Ovary (tissue), 10 donors: ENCODE results near the gene ZNF557. TPM values are rescaled to one million over a fixed set of nuclear protein-coding genes. Genes with fewer than 3 reads are reported as not detected.
"Not testable (repeated sequence)": the region's sequence is repeated elsewhere in the genome, so short reads cannot be mapped to it uniquely, and the experiment has no call there.

Source experiments
- DNase-seq, 5 donors: peaks; one replicate each; pipeline ENCODE4 v3.0.0-alpha.2; 2019 to 2020
- H3K27ac ChIP-seq, 2 donors: fragments of 200-600 bp; one replicate each; pipeline versions ENCODE4 v1.5.1 to v1.8.0; 2019 to 2022
- H3K27me3 ChIP-seq: fragments of 200-600 bp; one replicate; pipeline ENCODE4 v1.8.0; 2022
- H3K36me3 ChIP-seq: fragments of 200-600 bp; sonication (generic); one replicate; pipeline ENCODE4 v1.5.1; 2019
- H3K4me1 ChIP-seq: one replicate; pipeline ENCODE4 v1.8.1; 2013; ENCODE audit warnings: mild to moderate bottlenecking, moderate library complexity; ENCODE audit not compliant: insufficient read depth
- H3K4me3 ChIP-seq: fragments of 200-600 bp; sonication (generic); one replicate; pipeline ENCODE4 v1.5.1; 2017
- H3K9me3 ChIP-seq, 2 donors: fragments of 200-600 bp in 1 of 2; sonication (generic) in 1 of 2; one replicate each; pipeline versions ENCODE4 v1.5.1 to v1.8.1; 2013 to 2019; ENCODE audit warnings: mild to moderate bottlenecking in 1 of 2, moderate library complexity in 1 of 2
- POLR2A ChIP-seq: fragments of 450-650 bp; IDR thresholded peaks from one replicate; pipeline ENCODE4 v1.6.1; 2017; ENCODE audit warnings: antibody characterized with exemption, mild to moderate bottlenecking, moderate library complexity
- WGBS, 3 donors: extraction: QIAGEN DNeasy Blood & Tissue Kit in 1 of 3; methylation state at CpG; one replicate each; pipeline versions ENCODE4 v1.1.5 to v1.1.7; 2013 to 2017; 5-methylcytosine and 5-hydroxymethylcytosine counted together
- intact Hi-C, 4 donors: fragments of 100-400 bp; cut with DNase I; formaldehyde crosslinking; loops; one replicate each; pipeline versions ENCODE4 v1.11.0 to v1.15.1; 2022 to 2023
- long read RNA-seq, 3 donors: library from polyadenylated mRNA in 2 of 3; unstranded in 2 of 3; transcript quantifications; one replicate each; pipeline ENCODE4 v2.0.0 and lab custom pipeline, GENCODE V29; 2021 to 2026
- polyA plus RNA-seq, 2 donors: library from polyadenylated mRNA; stranded (reverse); fragments of 200-250 nt in 1 of 2; fragments of 350-450 nt in 1 of 2; fragmentation: Illumina TruSeq in 1 of 2; extraction: RNeasy Lipid Tissue Mini Kit (QIAGEN cat#74804) in 1 of 2; gene quantifications; one replicate each; pipeline ENCODE4 v1.2.3, GENCODE V29; 2013 to 2014
- total RNA-seq, 7 donors: library from RNA; depleted of rRNA in 2 of 7; stranded (reverse); fragments of >200 nt in 2 of 7; fragmentation: NEBNext Ultra II Directional in 3 of 7; extraction: Animal tissue kit (Norgen Biotek cat#: 25700) in 3 of 7; gene quantifications; one replicate each; pipeline versions ENCODE4 v1.1.0 to v1.2.4, GENCODE V29; 2016 to 2023
- TF ChIP-seq, protein P1 (sequence below), 3 donors: fragments of 450-650 bp in 2 of 3; fragments of 200-600 bp in 1 of 3; IDR thresholded peaks; one replicate each; pipeline versions ENCODE4 v1.5.1 to v1.8.0; 2016 to 2022; ENCODE audit warnings: antibody characterized with exemption in 3 of 3, mild to moderate bottlenecking in 1 of 3
- donor health status: DM: no; HTN: no; CAD: no; lungs with moderate emphysema.
- donor health status: DM: no; HTN: no; CAD: no.
- donor health status: Bipolar disorder and iron deficiency.
- donor health status: DM: yes; HTN: yes; CAD: no.
- donor health status: DM: no; HTN: no; CAD: no.
- donor health status: DM: yes; HTN: yes; CAD: no.

The ZNF557 gene
- 10 to 100 TPM in 6 of 7 donors, 1 to 10 TPM in 1; 7.0 to 14.6 (median 12.3) TPM for total RNA-seq
- 1 to 10 TPM; 2.9 to 3.9 TPM for polyA plus RNA-seq
- long read RNA-seq, donor 1, full-length matches to known transcripts, result 20 of 40 reads
- long read RNA-seq, donor 1, partial matches to known transcripts, result 13 of 40 reads
- long read RNA-seq, donor 1, other reads (novel, unspliced or antisense), result 7 of 40 reads
- long read RNA-seq, donor 2, result 0 reads
- long read RNA-seq, donor 3, full-length matches to known transcripts, result 7 of 14 reads
- long read RNA-seq, donor 3, partial matches to known transcripts, result 2 of 14 reads
- long read RNA-seq, donor 3, other reads (novel, unspliced or antisense), result 5 of 14 reads

DNA sequence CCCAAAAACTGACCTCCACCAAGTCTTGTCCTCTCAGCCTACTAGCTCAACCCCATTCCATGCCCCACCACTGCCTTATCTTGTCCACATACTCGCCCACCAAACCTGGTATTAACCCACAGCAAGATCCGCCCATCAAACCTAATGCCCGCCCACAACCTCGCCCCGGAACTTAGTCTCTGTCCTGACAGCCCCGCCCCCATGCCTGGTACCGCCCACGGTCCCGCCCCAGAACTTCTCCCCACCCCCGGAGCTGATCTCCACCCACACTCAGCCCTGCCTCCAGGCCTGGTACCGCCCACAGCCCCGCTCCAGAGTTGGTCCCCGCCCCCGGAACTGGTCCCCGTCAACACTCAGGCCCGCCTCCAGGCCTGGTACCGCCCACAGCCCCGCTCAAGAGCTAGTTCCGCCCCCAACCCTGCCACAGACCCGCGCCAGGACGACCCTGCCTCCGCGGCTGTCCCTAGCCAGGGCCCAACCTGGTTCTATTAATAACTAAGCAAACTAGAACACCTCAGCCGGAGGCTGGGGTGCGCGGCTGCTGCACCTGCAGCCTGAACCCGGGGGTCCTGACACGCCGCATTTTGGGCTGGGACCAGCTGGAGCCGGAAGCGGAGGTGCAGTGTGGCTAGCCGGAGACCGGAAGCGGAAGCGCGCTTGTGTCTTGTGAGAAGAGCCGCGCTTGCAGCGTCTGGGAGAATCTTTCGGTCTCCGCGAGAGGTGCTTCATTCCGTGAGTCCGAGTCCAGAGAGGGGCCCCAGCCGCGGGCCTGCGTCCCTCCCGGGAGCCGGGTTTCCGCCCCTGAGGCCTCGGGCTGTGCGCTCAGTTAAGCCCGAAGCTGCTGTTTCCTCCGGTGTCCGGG, at the start of gene ZNF557:
Gene ZNF557 (plus strand): TSS at position 662 of the 862 bp plus-strand sequence. CDS start 5,372 bp downstream, outside the sequence.
- Histone ChIP-seq H3K4me1 (peaks cover 2% of the 10 kb centered on the region), H3K4me3 (peak within 1 kb of the TSS; percentile 85), H3K27ac (peak within 1 kb of the TSS in 1 of 2 donors; percentile 58), H3K9me3 (no peaks in the 10 kb centered on the region), H3K27me3 (no peaks in the 10 kb centered on the region), H3K36me3 (no peaks in the 10 kb centered on the region)
- peak; percentile 52 for TF ChIP-seq POLR2A
- TF ChIP-seq, protein P1, sequence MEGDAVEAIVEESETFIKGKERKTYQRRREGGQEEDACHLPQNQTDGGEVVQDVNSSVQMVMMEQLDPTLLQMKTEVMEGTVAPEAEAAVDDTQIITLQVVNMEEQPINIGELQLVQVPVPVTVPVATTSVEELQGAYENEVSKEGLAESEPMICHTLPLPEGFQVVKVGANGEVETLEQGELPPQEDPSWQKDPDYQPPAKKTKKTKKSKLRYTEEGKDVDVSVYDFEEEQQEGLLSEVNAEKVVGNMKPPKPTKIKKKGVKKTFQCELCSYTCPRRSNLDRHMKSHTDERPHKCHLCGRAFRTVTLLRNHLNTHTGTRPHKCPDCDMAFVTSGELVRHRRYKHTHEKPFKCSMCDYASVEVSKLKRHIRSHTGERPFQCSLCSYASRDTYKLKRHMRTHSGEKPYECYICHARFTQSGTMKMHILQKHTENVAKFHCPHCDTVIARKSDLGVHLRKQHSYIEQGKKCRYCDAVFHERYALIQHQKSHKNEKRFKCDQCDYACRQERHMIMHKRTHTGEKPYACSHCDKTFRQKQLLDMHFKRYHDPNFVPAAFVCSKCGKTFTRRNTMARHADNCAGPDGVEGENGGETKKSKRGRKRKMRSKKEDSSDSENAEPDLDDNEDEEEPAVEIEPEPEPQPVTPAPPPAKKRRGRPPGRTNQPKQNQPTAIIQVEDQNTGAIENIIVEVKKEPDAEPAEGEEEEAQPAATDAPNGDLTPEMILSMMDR (IDR thresholded peaks at IDR 0.05), result no peak
- intact Hi-C loops, result no loop called here
- DNase-seq, result peak; percentile 98 to 99 (median 99)
- 1% methylated on average over 38 to 56 of the region's 56 CpGs for WGBS, 3 donors

DNA sequence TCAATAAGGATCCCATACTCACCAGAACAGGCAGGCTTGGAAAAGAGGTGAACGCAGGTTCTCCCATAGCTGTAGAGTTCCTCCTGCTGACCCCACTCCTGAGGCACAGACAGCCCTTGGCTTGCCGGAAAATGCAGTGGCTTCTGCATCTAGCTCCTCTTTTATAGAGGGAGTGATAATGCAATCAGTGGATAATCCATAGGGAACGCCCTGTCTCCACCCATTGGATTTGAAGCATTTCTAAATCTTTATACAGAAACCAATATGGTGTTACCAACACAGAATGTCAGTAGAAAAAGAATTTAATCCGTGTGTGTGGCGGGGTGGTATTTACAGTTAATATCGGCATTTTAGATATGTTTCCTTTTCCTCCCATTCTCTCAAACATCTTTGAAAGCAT, 48.2 kb upstream of the ZNF557 start, which contains the start of gene MBD3L2B:
Gene MBD3L2B (minus strand): TSS at position 101 of the 400 bp plus-strand sequence. CDS start 34 bp downstream, at position 67.
- intact Hi-C loops, H3K27me3 ChIP-seq, H3K27ac ChIP-seq, DNase-seq, H3K36me3 ChIP-seq, H3K4me1 ChIP-seq, H3K9me3 ChIP-seq, H3K4me3 ChIP-seq: not testable (repeated sequence)
- WGBS, 3 donors, result no CpG with 5 or more reads among the region's 6 CpGs

DNA sequence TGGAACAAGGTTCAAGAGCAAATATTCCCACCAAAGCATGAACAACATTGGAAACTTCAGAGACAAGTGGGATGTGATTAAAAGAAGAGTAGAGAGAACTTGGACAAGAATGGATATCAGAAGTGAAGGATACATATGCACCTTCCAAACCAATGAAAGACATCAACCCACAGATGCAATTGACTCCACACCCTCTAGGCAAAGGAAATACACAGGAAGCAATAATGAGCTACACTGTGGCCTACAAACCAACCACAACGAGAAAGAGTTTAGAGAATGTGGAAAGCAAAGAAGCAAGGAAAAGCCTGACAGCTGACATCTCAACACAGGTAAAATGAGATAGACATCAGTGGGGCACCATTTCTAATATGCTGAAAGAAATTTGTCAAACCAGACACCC, 40.7 kb upstream of the ZNF557 start:
- H3K36me3 ChIP-seq, result not testable (repeated sequence)

DNA sequence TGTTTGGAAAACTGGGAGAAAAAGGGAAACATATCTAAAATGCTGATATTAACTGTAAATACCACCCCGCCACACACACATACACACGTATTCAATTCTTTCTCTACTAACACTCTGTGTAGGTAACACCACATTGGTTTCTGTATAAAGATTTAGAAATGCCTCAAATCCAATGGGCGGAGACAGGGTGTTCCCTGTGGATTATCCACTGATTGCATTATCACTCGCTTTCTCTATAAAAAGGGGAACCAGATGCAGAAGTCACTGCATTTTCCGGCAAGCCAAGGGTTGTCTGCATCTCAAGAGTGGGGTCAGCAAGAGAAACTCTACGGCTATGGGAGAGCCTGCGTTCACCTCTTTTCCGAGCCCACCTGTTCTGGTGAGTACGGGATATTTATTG, 39.2 kb upstream of the ZNF557 start, which contains the start of gene MBD3L5:
Gene MBD3L5 (plus strand): TSS at position 301 of the 400 bp plus-strand sequence. CDS start 34 bp downstream, at position 335.
- no CpG with 5 or more reads among the region's 9 CpGs for WGBS, 3 donors

More for the DNA sequence above, 40.7 kb upstream of the ZNF557 start:
- H3K27ac ChIP-seq, H3K27me3 ChIP-seq, H3K4me3 ChIP-seq, intact Hi-C loops, DNase-seq, H3K4me1 ChIP-seq, H3K9me3 ChIP-seq: not testable (repeated sequence)
- no CpG with 5 or more reads among the region's 1 CpG for WGBS, 3 donors

DNA sequence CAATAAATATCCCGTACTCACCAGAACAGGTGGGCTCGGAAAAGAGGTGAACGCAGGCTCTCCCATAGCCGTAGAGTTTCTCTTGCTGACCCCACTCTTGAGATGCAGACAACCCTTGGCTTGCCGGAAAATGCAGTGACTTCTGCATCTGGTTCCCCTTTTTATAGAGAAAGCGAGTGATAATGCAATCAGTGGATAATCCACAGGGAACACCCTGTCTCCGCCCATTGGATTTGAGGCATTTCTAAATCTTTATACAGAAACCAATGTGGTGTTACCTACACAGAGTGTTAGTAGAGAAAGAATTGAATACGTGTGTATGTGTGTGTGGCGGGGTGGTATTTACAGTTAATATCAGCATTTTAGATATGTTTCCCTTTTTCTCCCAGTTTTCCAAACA, 29.4 kb upstream of the ZNF557 start, which contains the start of gene MBD3L4:
Gene MBD3L4 (minus strand): TSS at position 101 of the 400 bp plus-strand sequence. CDS start 35 bp downstream, at position 66.
- H3K4me3 ChIP-seq, intact Hi-C loops, H3K36me3 ChIP-seq, H3K27ac ChIP-seq, H3K4me1 ChIP-seq, H3K9me3 ChIP-seq, H3K27me3 ChIP-seq, DNase-seq: not testable (repeated sequence)
- 57% methylated on average over 1 of the region's 9 CpGs; no CpG with 5 or more reads in 2 of the 3 donors for WGBS, 3 donors

More for the DNA sequence above, 39.2 kb upstream of the ZNF557 start, which contains the start of gene MBD3L5:
- H3K36me3 ChIP-seq, H3K27ac ChIP-seq, H3K27me3 ChIP-seq, H3K4me1 ChIP-seq, DNase-seq, H3K9me3 ChIP-seq, intact Hi-C loops, H3K4me3 ChIP-seq: not testable (repeated sequence)

DNA sequence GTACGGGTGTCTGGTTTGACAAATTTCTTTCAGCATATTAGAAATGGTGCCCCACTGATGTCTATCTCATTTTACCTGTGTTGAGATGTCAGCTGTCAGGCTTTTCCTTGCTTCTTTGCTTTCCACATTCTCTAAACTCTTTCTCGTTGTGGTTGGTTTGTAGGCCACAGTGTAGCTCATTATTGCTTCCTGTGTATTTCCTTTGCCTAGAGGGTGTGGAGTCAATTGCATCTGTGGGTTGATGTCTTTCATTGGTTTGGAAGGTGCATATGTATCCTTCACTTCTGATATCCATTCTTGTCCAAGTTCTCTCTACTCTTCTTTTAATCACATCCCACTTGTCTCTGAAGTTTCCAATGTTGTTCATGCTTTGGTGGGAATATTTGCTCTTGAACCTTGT, 27.9 kb upstream of the ZNF557 start:
- H3K27ac ChIP-seq, H3K9me3 ChIP-seq, H3K4me3 ChIP-seq, intact Hi-C loops, DNase-seq, H3K36me3 ChIP-seq, H3K27me3 ChIP-seq, H3K4me1 ChIP-seq: not testable (repeated sequence)
- WGBS, 3 donors, result no CpG with 5 or more reads among the region's 2 CpGs

DNA sequence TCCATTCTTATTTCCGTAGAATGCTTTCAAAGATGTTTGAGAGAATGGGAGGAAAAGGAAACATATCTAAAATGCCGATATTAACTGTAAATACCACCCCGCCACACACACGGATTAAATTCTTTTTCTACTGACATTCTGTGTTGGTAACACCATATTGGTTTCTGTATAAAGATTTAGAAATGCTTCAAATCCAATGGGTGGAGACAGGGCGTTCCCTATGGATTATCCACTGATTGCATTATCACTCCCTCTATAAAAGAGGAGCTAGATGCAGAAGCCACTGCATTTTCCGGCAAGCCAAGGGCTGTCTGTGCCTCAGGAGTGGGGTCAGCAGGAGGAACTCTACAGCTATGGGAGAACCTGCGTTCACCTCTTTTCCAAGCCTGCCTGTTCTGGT, 20.5 kb upstream of the ZNF557 start, which contains the start of gene MBD3L2:
Gene MBD3L2 (plus strand): TSS at position 301 of the 400 bp plus-strand sequence. CDS start 53 bp downstream, at position 354.
- WGBS, 3 donors, result no CpG with 5 or more reads among the region's 7 CpGs
- DNase-seq, result not testable (repeated sequence)

DNA sequence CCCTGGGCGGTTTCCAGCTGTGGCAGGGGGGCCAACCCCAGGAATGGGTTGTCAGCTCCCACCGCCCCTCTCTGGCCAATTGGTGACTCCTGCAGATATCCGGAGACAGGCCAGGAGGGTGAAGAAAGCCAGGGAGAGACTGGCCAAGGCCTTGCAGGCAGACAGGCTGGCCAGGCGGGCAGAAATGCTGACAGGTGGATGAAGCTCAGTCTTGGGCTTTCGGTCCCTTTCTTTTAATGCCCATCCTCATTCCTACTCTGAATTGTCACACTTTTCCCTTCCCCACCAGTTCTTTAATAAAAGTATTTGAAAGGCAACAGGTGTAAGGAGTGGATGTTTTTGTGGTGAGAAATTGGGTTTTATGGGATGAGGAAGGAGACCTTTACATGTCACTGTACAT, 18.1 kb upstream of the ZNF557 start:
- DNase-seq, H3K27ac ChIP-seq, H3K4me1 ChIP-seq, H3K36me3 ChIP-seq, intact Hi-C loops, H3K27me3 ChIP-seq, H3K4me3 ChIP-seq, H3K9me3 ChIP-seq: not testable (repeated sequence)
- 81 to 83% methylated on average over 2 of the region's 5 CpGs; no CpG with 5 or more reads in 1 of the 3 donors for WGBS, 3 donors

More for the DNA sequence above, 20.5 kb upstream of the ZNF557 start, which contains the start of gene MBD3L2:
- H3K9me3 ChIP-seq, H3K27ac ChIP-seq, H3K4me1 ChIP-seq, H3K4me3 ChIP-seq, H3K36me3 ChIP-seq, intact Hi-C loops, H3K27me3 ChIP-seq: not testable (repeated sequence)

DNA sequence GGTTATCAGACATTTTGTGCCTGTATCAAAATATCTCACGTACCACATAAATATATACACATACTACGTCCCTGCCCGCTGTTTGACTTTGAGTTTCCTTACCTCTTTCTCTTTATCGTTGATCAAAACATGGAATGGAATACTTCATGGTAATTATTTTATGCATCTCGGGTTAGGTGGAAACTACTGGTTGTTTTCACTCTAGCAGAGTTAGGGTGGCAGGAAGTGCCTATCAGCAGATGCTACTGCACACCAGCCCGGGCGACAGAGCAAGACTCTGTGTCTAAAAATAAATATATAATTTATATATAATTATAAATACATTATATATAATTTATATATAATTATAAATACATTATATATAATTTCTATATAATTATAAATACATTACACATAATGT, 16.6 kb upstream of the ZNF557 start:
- H3K9me3 ChIP-seq, H3K27ac ChIP-seq, H3K4me3 ChIP-seq, H3K27me3 ChIP-seq, DNase-seq, H3K4me1 ChIP-seq, H3K36me3 ChIP-seq, intact Hi-C loops: not testable (repeated sequence)
- WGBS, 3 donors, result 85 to 92% (median 91%) methylated on average over 7 of the region's 7 CpGs
